HG02938 (cell line): Measurements from ENCODE around the gene SMKR1.
A peak's percentile ranks its signal among the peaks of the same experiment; 100 is the strongest.
"Not testable (repeated sequence)": the region's sequence is repeated elsewhere in the genome, so short reads cannot be mapped to it uniquely, and the experiment has no call there.

Source experiments
- ATAC-seq: cut with Tn5 transposase; IDR thresholded peaks from one replicate; pipeline ENCODE4 v1.9.1; 2021; ENCODE audit warnings: mild to moderate bottlenecking, moderate library complexity; ENCODE audit not compliant: unreplicated experiment

SMKR1 gene

DNA sequence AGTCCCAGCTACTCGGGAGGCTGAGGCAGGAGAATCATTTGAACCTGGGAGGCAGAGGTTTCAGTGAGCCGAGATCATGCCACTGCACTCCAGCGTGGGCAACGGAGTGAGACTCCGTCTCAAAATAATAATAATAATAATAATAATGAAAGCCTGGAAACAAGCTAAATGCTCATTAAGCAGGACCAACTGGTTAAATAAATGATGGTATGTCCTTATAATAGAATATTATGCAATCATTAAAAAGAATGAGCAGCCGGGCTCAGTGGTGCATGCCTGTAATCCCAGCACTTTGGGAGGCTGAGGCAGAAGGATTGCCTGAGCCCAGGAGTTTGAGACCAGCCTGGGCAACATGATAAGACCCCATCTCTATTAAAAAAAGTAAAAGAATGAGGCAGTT is 21.0 kb upstream of the SMKR1 start:
- not testable (repeated sequence) for ATAC-seq

DNA sequence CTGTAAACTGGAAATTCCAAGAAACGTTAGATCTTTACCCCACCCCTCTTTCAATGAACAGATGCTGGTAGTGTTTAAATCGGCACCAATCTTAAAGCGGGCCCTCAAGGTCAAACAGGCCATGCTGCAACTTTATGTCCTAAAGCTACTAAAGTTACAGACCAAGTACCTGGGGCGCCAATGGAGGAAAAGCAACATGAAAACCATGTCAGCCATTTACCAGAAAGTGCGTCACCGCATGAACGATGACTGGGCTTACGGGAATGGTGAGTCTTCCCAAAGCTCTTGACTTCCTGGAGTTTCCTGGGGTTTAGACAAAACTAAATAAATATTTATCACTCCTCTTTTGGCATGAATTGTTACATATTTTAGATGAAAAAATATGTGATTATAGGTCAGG is 19.6 kb upstream of the SMKR1 start:
- no peak for ATAC-seq

DNA sequence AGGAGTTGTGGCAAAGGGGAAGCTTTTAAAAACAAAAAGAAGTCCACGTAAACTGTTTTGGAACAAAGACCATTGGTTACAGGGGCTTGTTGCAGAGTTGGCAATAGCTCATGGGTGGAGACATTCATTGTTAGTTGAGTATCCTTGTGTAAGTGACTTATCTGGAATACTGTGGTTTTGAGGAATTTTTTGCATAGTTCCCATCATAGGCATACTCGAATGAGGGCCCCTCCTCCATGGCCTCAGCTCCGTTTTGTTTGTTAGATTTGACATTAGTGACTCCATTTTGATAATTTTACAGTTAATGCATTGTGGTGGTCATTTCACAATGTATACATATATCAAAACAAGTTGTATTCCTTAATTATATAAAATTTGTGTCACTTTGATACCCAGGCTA is 12.8 kb upstream of the SMKR1 start:
- no peak for ATAC-seq

- no peak for ATAC-seq
Measured at GRCh38 chr7:129492391-129492790, 9.9 kb upstream of the SMKR1 start.

DNA sequence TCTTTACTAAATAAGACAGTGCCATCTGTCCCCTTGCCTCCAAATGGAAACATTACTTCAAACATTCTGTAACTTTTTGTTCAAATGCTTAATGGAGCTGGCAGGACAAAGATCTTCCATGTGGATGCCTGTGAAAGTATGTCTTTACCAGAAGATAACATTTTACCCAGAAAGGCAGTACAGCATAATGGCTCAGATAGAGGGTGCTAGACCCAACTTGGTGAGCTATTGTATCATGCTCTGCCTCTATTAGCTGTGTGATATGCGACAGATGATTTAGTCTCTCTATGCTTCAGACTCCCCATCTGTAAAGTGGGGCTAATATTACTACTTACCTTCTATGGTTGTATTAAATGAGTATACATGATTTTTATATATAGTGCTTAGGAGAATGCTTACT is 8.8 kb upstream of the SMKR1 start:
- ATAC-seq: no peak

GRCh38 chr7:129494041-129494440 is 8.3 kb upstream of the SMKR1 start:
- peak; percentile 82 for ATAC-seq

- ATAC-seq: no peak
Measured at GRCh38 chr7:129495987-129496386, 6.3 kb upstream of the SMKR1 start.

DNA sequence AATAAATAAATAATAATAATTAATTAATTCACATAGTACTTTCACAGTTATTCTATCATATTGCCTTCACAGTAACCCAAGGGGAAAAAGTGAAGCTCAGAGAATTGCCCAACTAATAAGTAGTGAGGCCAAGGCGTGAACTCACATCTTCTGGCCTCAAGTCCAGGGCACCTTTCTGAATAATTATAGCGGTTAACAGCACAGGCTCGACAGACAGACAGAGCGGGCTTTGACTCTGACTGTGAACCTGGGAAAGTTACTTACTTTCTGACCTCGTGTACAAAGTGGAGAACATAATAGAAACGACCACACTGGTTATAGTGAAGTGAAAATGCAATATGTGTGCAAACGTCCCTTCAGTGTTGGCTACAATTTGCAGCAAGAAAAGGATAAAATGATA is 5.7 kb upstream of the SMKR1 start:
- ATAC-seq: no peak

GRCh38 chr7:129497156-129497555 is 5.2 kb upstream of the SMKR1 start:
- ATAC-seq: no peak

DNA sequence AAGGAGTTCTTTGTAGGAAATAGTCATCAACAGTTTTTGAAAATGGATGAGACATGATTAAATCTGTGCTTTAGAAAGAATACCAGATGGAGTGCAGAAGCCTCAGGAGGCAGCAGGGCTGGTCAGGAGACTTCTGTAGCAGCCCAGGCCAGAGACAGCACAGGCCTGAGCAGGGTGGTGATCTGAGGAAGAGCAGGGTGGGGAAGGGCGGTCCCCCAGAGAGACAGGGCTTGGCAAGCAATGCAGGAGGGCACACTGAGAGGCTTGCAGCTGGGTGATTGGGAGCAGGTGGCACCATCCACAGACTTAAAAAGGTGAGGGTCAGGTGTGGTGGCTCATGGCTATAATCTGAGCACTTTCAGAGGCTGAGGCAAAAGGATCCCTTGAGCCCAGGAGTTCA is 4.3 kb upstream of the SMKR1 start:
- ATAC-seq: no peak

GRCh38 chr7:129499999-129500398 is 2.3 kb upstream of the SMKR1 start:
- ATAC-seq: no peak

GRCh38 chr7:129502708-129503685 is 666 bp downstream of the SMKR1 start:
- ATAC-seq: peak; percentile 17

GRCh38 chr7:129503725-129504124 is 1.4 kb downstream of the SMKR1 start:
- no peak for ATAC-seq

DNA sequence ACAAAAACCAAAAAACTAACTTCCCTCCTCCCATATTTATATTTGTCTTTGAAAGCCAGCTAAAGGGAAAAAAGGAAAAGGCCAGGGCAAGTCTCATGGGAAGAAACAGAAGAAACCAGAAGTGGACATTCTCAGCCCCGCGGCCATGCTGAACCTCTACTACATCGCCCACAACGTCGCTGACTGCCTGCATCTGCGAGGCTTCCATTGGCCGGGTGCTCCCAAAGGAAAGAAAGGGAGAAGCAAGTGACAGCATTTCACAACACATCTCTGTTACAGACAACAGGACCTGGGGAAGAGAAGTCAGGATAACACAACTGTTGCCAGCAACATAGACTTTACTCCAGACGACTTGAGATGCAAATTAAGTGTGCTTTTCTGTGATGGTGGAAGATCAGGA is 9.9 kb downstream of the SMKR1 start:
- no peak for ATAC-seq

GRCh38 chr7:129513546-129513945 is 11.2 kb downstream of the SMKR1 start:
- no peak for ATAC-seq

- ATAC-seq: no peak
Measured at GRCh38 chr7:129514683-129515082, 12.4 kb downstream of the SMKR1 start.

DNA sequence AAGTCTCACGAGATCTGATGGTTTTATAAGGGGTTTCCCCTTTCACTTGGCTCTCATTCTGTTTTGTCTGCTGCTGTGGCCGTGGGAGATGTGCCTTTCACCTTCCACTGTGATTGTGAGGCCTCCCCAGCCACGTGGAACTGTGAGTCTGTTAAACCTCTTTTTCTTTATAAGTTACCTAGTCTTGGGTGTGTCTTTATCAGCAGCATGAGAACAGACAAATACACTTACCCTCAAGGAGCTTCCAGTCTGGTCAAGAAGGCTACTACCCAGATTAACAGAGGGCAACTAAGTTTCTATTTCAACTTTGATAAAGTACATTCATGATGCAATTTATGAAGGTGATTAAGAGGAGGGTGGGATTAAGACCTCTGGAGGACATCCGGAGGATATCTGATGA is 13.1 kb downstream of the SMKR1 start:
- no peak for ATAC-seq

DNA sequence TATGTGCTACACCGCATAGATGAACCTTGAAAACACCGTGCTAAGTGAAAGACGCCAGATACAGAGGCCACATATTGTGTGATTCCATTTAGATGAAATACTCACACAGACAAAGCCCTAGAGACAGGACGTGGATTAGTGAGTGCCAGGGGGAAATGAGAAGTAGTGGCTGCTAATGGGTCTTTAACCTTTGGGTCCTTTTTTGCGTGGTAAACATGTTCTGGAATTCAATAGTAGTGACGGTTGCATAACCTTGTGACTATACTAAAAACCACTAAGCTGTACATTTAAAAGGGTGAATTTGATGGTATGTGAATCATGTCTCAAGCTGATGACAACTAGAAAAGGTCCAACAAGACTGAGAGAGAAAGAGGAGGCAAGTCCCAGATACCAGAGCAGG is 15.6 kb downstream of the SMKR1 start:
- no peak for ATAC-seq

DNA sequence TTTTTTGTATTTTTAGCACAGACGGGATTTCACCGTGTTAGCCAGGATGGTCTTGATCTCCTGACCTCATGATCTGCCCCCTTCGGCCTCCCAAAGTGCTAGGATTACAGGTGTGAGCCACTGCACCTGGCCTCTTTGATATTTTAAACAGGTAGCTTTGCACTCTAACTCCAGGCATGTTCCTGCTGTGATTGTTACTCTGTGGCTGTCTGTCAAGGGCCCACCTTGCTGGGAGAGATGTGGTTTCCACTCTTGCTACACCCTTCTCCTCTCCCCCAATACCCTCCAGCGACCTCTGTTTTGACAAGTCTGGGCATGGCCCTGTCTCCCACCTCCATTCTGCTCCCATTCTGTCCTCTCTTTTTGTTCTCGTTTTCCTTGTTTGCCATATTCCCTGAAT is 17.1 kb downstream of the SMKR1 start:
- no peak for ATAC-seq

- ATAC-seq: no peak
Measured at GRCh38 chr7:129522088-129522970, 20.0 kb downstream of the SMKR1 start.

DNA sequence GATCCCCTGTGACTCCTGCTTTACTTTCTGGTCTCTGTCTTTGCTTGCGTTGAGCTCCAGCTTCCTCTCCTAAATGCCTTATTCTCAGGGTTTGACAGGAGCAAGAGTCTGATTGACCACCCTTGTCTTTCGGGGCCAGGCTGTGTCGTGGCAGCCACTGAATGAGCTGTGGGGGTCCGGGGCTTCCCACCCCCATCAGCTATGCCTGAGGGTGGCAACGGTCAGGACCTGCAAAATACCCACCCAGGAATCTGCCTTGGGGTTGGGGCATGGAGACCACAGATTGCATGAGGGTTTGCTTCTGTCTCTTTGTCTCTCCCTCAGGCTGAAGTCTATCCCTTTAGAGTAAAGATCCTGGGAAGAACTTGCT is 20.6 kb downstream of the SMKR1 start:
- no peak for ATAC-seq

DNA sequence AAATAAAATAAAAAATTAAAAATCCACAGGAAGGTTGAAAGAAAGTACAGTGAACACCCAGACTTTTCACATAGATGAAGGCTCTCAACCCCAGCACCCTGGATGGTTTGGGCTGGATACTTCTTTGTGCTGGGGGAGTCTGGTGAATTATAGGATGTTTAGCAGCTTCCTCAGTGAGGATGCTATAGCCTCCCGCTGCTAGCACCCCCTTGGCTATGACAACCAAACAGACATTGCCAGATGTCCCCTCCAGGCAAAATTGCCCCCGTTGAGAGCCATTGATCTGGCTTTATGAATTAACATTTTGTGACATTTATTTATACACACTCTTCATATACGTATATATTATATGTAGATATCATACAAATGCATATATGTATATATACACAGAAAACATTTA is 21.6 kb downstream of the SMKR1 start:
- no peak for ATAC-seq
